Skeletal muscle cell (primary cell): ENCODE results near the gene PADI2.

Experiments
- DNase-seq: peaks from one replicate; pipeline ENCODE4 v3.0.0-alpha.2; 2010; ENCODE audit warnings: low read depth
- H3K4me3 ChIP-seq: 2 replicates; pipeline ENCODE4 v1.5.1; 2011; ENCODE audit warnings: low read depth, mild to moderate bottlenecking, control low read depth, low read length, moderate library complexity

The PADI2 gene

GRCh38 chr1:17118268-17118667 lies 983 bp downstream of the PADI2 start:
- no peak for DNase-seq
- H3K4me3 ChIP-seq: no peak overlapping the region

GRCh38 chr1:17117451-17118265 lies 1.6 kb downstream of the PADI2 start:
- H3K4me3 ChIP-seq: no peak overlapping the region
- no peak for DNase-seq

GRCh38 chr1:17116643-17117042 lies 2.6 kb downstream of the PADI2 start:
- no peak overlapping the region for H3K4me3 ChIP-seq
- no peak for DNase-seq

- no peak overlapping the region for H3K4me3 ChIP-seq
- DNase-seq: no peak
Measured at GRCh38 chr1:17113963-17114362, 5.3 kb downstream of the PADI2 start.

GRCh38 chr1:17112496-17113236 lies 6.6 kb downstream of the PADI2 start:
- DNase-seq: no peak
- no peak overlapping the region for H3K4me3 ChIP-seq

- no peak for DNase-seq
- H3K4me3 ChIP-seq: no peak overlapping the region
Measured at GRCh38 chr1:17112076-17112475, 7.2 kb downstream of the PADI2 start.

GRCh38 chr1:17110555-17110926 lies 8.7 kb downstream of the PADI2 start:
- no peak overlapping the region for H3K4me3 ChIP-seq
- DNase-seq: no peak

- no peak overlapping the region for H3K4me3 ChIP-seq
- no peak for DNase-seq
Measured at GRCh38 chr1:17109892-17110554, 9.2 kb downstream of the PADI2 start.

GRCh38 chr1:17108786-17109185 lies 10.5 kb downstream of the PADI2 start:
- H3K4me3 ChIP-seq: no peak overlapping the region
- no peak for DNase-seq

GRCh38 chr1:17108360-17108759 lies 10.9 kb downstream of the PADI2 start:
- H3K4me3 ChIP-seq: no peak overlapping the region
- no peak for DNase-seq

- no peak for DNase-seq
- H3K4me3 ChIP-seq: no peak overlapping the region
Measured at GRCh38 chr1:17104782-17105181, 14.5 kb downstream of the PADI2 start.

- no peak for DNase-seq
Measured at GRCh38 chr1:17102232-17102631, 17.0 kb downstream of the PADI2 start.

GRCh38 chr1:17101261-17101660 lies 18.0 kb downstream of the PADI2 start:
- H3K4me3 ChIP-seq: no peak overlapping the region
- DNase-seq: no peak

More at GRCh38 chr1:17102232-17102631, 17.0 kb downstream of the PADI2 start:
- no peak overlapping the region for H3K4me3 ChIP-seq

GRCh38 chr1:17099616-17100340 lies 19.5 kb downstream of the PADI2 start:
- H3K4me3 ChIP-seq: no peak overlapping the region
- no peak for DNase-seq

GRCh38 chr1:17098446-17099317 lies 20.6 kb downstream of the PADI2 start:
- DNase-seq: no peak
- H3K4me3 ChIP-seq: no peak overlapping the region

GRCh38 chr1:17097787-17098186 lies 21.5 kb downstream of the PADI2 start:
- no peak for DNase-seq
- no peak overlapping the region for H3K4me3 ChIP-seq

GRCh38 chr1:17097147-17097546 lies 22.1 kb downstream of the PADI2 start:
- DNase-seq: no peak
- no peak overlapping the region for H3K4me3 ChIP-seq

GRCh38 chr1:17096584-17096983 lies 22.7 kb downstream of the PADI2 start:
- no peak overlapping the region for H3K4me3 ChIP-seq
- DNase-seq: no peak

GRCh38 chr1:17095141-17095540 lies 24.1 kb downstream of the PADI2 start:
- no peak for DNase-seq
- H3K4me3 ChIP-seq: no peak overlapping the region
